Subcutaneous adipose tissue (tissue), 4 donors: ENCODE data around the gene MGA. TPM values are rescaled to one million over a fixed set of nuclear protein-coding genes. Genes with fewer than 3 reads are reported as not detected.

Source experiments
- CTCF ChIP-seq: fragments of 450-650 bp; IDR thresholded peaks from one replicate; pipeline ENCODE4 v1.5.1; 2016; ENCODE audit warnings: low read depth, mild to moderate bottlenecking, control low read depth, antibody characterized with exemption, moderate library complexity
- total RNA-seq, 4 donors: library from RNA; depleted of rRNA; stranded (reverse); fragments of >200 nt; gene quantifications; one replicate each; pipeline ENCODE4 v1.1.0, GENCODE V29; 2016

Gene MGA
- total RNA-seq, 4 donors from 2014 or later: 29.1 to 43.4 (median 33.3) TPM

GRCh38 chr15:41689834-41690233, 29.6 kb downstream of the MGA start:
- no peak for TF ChIP-seq CTCF

- no peak for TF ChIP-seq CTCF
These were observed 30.4 kb downstream of the MGA start for GRCh38 chr15:41690636-41691035.

GRCh38 chr15:41691471-41691870, 31.3 kb downstream of the MGA start:
- no peak for TF ChIP-seq CTCF

- no peak for TF ChIP-seq CTCF
These were observed 31.8 kb downstream of the MGA start for GRCh38 chr15:41692049-41692448.

GRCh38 chr15:41693757-41694156, 33.6 kb downstream of the MGA start:
- TF ChIP-seq CTCF: no peak

- TF ChIP-seq CTCF: no peak
These were observed 35.7 kb downstream of the MGA start for GRCh38 chr15:41695750-41696436.

- TF ChIP-seq CTCF: no peak
These were observed 38.6 kb downstream of the MGA start for GRCh38 chr15:41698779-41699178.
